Small intestine (tissue), 7 donors: ENCODE data around the gene ALKBH3. TPM values are rescaled to one million over a fixed set of nuclear protein-coding genes. Genes with fewer than 3 reads are reported as not detected.
A peak's percentile ranks its signal among the peaks of the same experiment; 100 is the strongest.

ENCODE experiments used
- DNase-seq, 2 donors: peaks; one replicate each; pipeline versions ENCODE4 v3.0.0 to v3.0.0-alpha.2; 2013
- FAIRE-seq: peaks from 2 replicates; lab custom pipeline; 2012; peaks lifted over from hg19 to GRCh38; lab: Jason Lieb, UNC
- H3K27ac ChIP-seq, 3 donors: one replicate each; pipeline ENCODE4 v1.5.1; 2013; ENCODE audit warnings: low read length in 2 of 3, mild to moderate bottlenecking in 2 of 3, control low read depth in 1 of 3, inconsistent platforms in 1 of 3, low read depth in 1 of 3, moderate library complexity in 1 of 3
- H3K27me3 ChIP-seq, 3 donors: one replicate each; pipeline ENCODE4 v1.6.1; 2013; ENCODE audit warnings: low read length in 3 of 3, inconsistent platforms in 1 of 3; ENCODE audit not compliant: control insufficient read depth in 3 of 3, insufficient read depth in 3 of 3
- H3K36me3 ChIP-seq, 3 donors: one replicate each; pipeline ENCODE4 v1.6.1; 2013; ENCODE audit warnings: low read length in 3 of 3, inconsistent platforms in 1 of 3, low read depth in 1 of 3, mild to moderate bottlenecking in 1 of 3, moderate library complexity in 1 of 3; ENCODE audit not compliant: control insufficient read depth in 3 of 3, insufficient read depth in 2 of 3
- H3K4me1 ChIP-seq, 3 donors: one replicate each; pipeline ENCODE4 v1.6.1; 2013; ENCODE audit warnings: low read length in 2 of 3, inconsistent platforms in 1 of 3, low read depth in 1 of 3, mild to moderate bottlenecking in 1 of 3, moderate library complexity in 1 of 3; ENCODE audit not compliant: control insufficient read depth in 3 of 3, insufficient read depth in 2 of 3
- H3K4me3 ChIP-seq, 3 donors: one replicate each; pipeline ENCODE4 v1.5.1; 2013; ENCODE audit warnings: low read length in 3 of 3, control low read depth in 1 of 3, inconsistent platforms in 1 of 3, low read depth in 1 of 3, mild to moderate bottlenecking in 1 of 3, moderate library complexity in 1 of 3
- H3K9me3 ChIP-seq, 2 donors: one replicate each; pipeline ENCODE4 v1.6.1; 2013; ENCODE audit warnings: low read depth in 1 of 2, low read length in 1 of 2; ENCODE audit not compliant: control insufficient read depth in 2 of 2, insufficient read depth in 1 of 2
- WGBS, 3 donors: extraction: QIAGEN DNeasy Blood & Tissue Kit; methylation state at CpG; one replicate each; pipeline ENCODE4 v1.1.7; 2013; 5-methylcytosine and 5-hydroxymethylcytosine counted together
- polyA plus RNA-seq, 4 donors: library from polyadenylated mRNA; stranded (reverse) in 3 of 4; unstranded in 1 of 4; fragments of 200-250 nt in 3 of 4; fragments of 120-200 nt in 1 of 4; gene quantifications; one replicate each; pipeline versions ENCODE4 v1.2.1 to v1.2.3, GENCODE V29; 2013
- donor health status: healthy with polysubstance abuse.
- donor health status: control.
- donor health status: control.
- donor health status: Bipolar disorder and iron deficiency.
- donor health status: healthy.

The ALKBH3 gene
- polyA plus RNA-seq, 4 donors: 29.7 to 40.3 (median 34.6) TPM

DNA sequence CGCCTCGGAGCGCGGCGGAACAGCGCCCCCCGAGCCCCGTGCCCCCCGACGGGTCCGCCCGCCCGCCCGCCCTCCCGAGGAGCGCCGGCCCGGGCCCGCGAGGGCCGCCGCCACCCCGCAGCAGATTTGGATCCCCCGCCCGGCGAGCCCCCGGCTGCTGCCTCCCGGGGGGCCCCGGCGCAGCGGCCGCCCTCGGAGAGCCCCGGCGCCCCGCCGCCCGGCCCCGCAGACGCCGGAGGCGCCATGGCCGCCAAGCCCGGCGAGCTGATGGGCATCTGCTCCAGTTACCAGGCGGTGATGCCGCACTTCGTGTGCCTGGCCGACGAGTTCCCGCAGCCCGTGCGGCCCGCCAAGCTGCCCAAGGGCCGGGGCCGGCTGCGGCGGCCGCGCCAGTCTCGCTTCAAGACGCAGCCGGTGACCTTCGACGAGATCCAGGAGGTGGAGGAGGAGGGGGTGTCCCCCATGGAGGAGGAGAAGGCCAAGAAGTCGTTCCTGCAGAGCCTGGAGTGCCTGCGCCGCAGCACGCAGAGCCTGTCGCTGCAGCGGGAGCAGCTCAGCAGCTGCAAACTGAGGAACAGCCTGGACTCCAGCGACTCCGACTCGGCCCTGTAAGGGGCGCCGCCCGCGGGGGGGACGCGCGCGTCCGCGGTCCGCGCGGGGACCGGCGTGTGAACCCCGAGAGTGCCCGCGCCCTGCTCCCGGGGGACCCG, 62.2 kb downstream of the ALKBH3 start:
- H3K9me3 ChIP-seq: no peaks in the 10 kb centered on the region
- peak overlapping the region; percentile 30 to 54 (median 53) for H3K4me3 ChIP-seq
- H3K36me3 ChIP-seq: peaks cover 0 to 18% (median 0%) of the 10 kb centered on the region in 3 donors
- H3K27me3 ChIP-seq: peaks cover 3 to 61% (median 5%) of the 10 kb centered on the region in 3 donors
- H3K27ac ChIP-seq: peak overlapping the region; percentile 15 to 91 (median 68)
- FAIRE-seq (no peak), DNase-seq (peak in 1 of 2 donors; percentile 66)
- 0 to 2% (median 1%) methylated on average over 49 to 94 of the region's 94 CpGs for WGBS, 3 donors
- H3K4me1 ChIP-seq: peaks cover 0 to 8% (median 0%) of the 10 kb centered on the region in 3 donors

DNA sequence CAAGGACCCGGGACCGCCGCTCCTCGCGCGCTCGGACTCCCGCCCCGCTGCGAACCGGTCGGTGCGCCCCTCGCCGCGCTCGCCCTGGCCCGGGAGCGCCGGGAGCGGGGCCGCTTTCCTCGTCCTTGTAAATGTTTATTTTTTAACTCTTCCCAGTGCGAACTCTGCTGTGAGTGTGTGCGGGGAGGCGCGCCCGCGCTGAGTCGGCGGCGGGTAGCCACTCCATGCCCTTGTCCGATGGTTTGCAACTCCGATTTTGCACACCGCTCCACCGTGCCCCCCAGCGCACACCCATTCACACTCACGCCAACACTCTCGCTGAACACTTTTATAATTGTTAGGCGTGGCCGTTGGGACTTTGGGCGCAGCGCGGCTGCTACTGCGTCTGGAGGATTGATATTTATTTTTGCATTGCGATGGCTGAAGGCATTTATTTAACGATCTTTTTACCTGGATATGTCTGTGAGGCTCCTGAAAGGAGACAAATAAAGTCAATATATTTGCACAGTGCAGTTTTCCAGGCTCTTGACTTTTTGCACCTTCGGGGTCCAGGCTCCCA, 62.8 kb downstream of the ALKBH3 start:
- Histone ChIP-seq H3K9me3 (no peaks in the 10 kb centered on the region), H3K4me3 (peak overlapping the region; percentile 30 to 72 (median 53)), H3K27me3 (peaks cover 3 to 66% (median 5%) of the 10 kb centered on the region in 3 donors), H3K36me3 (peaks cover 0 to 18% (median 0%) of the 10 kb centered on the region in 3 donors), H3K4me1 (peaks cover 0 to 8% (median 0%) of the 10 kb centered on the region in 3 donors), H3K27ac (peak overlapping the region in 2 of 3 donors; percentile 65 to 91)
- WGBS, 3 donors: 1 to 3% (median 1%) methylated on average over 37 to 48 of the region's 48 CpGs
- peak in 1 of 2 donors; percentile 34 for DNase-seq
- no peak for FAIRE-seq

- peaks cover 0 to 18% (median 0%) of the 10 kb centered on the region in 3 donors for H3K36me3 ChIP-seq
- DNase-seq: no peak
- H3K4me1 ChIP-seq: peaks cover 0 to 8% (median 0%) of the 10 kb centered on the region in 3 donors
- H3K27me3 ChIP-seq: peaks cover 3 to 72% (median 5%) of the 10 kb centered on the region in 3 donors
- WGBS, 3 donors: 2 to 4% (median 4%) methylated on average over 51 to 54 of the region's 54 CpGs
- peak overlapping the region; percentile 24 to 72 (median 53) for H3K4me3 ChIP-seq
- no peak for FAIRE-seq
- no peaks in the 10 kb centered on the region for H3K9me3 ChIP-seq
- peak overlapping the region in 2 of 3 donors; percentile 65 to 91 for H3K27ac ChIP-seq
Observed at GRCh38 chr11:43943931-43944751, 63.5 kb downstream of the ALKBH3 start.

GRCh38 chr11:43944761-43945311, 64.2 kb downstream of the ALKBH3 start:
- DNase-seq (peak; percentile 29 to 58), FAIRE-seq (no peak)
- 16 to 20% (median 20%) methylated on average over 16 of the region's 16 CpGs for WGBS, 3 donors
- H3K4me3 ChIP-seq: peak overlapping the region in 2 of 3 donors; percentile 53 to 72
- H3K36me3 ChIP-seq: peaks cover 0 to 18% (median 0%) of the 10 kb centered on the region in 3 donors
- H3K9me3 ChIP-seq: no peaks in the 10 kb centered on the region
- peaks cover 0 to 8% (median 0%) of the 10 kb centered on the region in 3 donors for H3K4me1 ChIP-seq
- H3K27me3 ChIP-seq: peaks cover 3 to 70% (median 5%) of the 10 kb centered on the region in 3 donors
- peak overlapping the region in 2 of 3 donors; percentile 65 to 91 for H3K27ac ChIP-seq

GRCh38 chr11:43947003-43947500, 66.4 kb downstream of the ALKBH3 start:
- Histone ChIP-seq H3K36me3 (peaks cover 0 to 18% (median 0%) of the 10 kb centered on the region in 3 donors), H3K4me3 (no peak overlapping the region), H3K9me3 (peaks cover 0 to 5% of the 10 kb centered on the region in 2 donors), H3K27me3 (peaks cover 3 to 60% (median 5%) of the 10 kb centered on the region in 3 donors), H3K27ac (peak overlapping the region in 1 of 3 donors; percentile 57), H3K4me1 (peaks cover 0 to 3% (median 0%) of the 10 kb centered on the region in 3 donors)
- 26 to 38% (median 38%) methylated on average over 9 of the region's 9 CpGs for WGBS, 3 donors
- FAIRE-seq: no peak
- no peak for DNase-seq

- H3K27ac ChIP-seq: peak overlapping the region in 1 of 3 donors; percentile 57
- 75 to 85% (median 78%) methylated on average over 1 of the region's 1 CpG for WGBS, 3 donors
Observed at GRCh38 chr11:43947815-43948214, 67.2 kb downstream of the ALKBH3 start.

DNA sequence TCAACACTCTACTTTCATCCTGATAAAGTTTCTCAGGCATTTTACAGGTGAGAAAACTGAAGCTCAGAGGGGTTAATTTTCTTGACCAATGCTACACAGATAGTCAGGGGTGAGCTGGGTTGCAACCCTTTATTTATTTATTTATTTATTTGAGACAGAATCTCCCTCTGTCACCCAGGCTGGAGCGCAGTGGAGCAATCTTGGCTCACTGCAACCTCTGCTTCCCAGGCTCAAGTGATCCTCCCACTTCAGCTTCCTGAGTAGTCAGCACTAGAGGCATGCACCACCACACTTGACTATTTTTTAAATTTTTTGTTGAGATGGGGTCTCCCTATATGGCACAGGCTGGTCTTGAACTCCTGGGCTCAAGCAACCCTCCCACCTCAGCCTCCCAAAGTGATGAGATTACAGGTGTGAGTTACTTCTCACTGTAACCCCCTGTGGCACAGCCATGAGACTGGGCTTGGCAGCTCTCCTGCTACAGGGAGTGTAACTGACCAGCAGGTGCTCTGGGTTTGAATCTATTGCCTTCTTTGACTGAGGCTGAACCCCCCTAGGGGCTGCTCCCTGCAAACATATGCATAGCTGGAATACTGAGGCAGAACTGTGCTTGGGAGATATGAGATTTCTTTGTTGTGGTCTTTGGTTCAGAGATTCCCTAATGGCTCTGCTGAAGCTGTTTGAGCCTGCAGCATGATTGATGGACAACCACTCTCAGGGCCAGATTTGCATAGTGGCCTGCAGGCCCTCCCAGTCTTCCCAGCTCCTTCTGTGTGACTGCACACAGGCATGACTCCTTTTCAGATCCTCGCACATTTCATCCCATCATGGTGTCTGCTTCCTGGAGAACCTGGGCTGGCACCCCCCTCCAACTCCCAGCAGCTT, 68.0 kb downstream of the ALKBH3 start:
- 87 to 95% (median 87%) methylated on average over 2 of the region's 2 CpGs for WGBS, 3 donors
- peaks cover 0 to 18% (median 0%) of the 10 kb centered on the region in 3 donors for H3K36me3 ChIP-seq
- no peak overlapping the region for H3K27ac ChIP-seq
- no peak overlapping the region for H3K4me3 ChIP-seq
- peaks cover 0 to 3% (median 0%) of the 10 kb centered on the region in 3 donors for H3K4me1 ChIP-seq
- DNase-seq (no peak), FAIRE-seq (no peak)
- peaks cover 0 to 5% of the 10 kb centered on the region in 2 donors for H3K9me3 ChIP-seq
- peaks cover 0 to 53% (median 2%) of the 10 kb centered on the region in 3 donors for H3K27me3 ChIP-seq

More at GRCh38 chr11:43947815-43948214, 67.2 kb downstream of the ALKBH3 start:
- Histone ChIP-seq H3K4me3 (no peak overlapping the region), H3K36me3 (peaks cover 0 to 18% (median 0%) of the 10 kb centered on the region in 3 donors), H3K9me3 (peaks cover 0 to 5% of the 10 kb centered on the region in 2 donors), H3K27me3 (peaks cover under 1 to 59% (median 5%) of the 10 kb centered on the region in 3 donors), H3K4me1 (peaks cover 0 to 3% (median 0%) of the 10 kb centered on the region in 3 donors)
- FAIRE-seq (no peak), DNase-seq (no peak)
